Measurements from ENCODE around the gene GRHL1. TPM values are rescaled to one million over a fixed set of nuclear protein-coding genes. Genes with fewer than 3 reads are reported as not detected.

GRHL1 gene
- total and polyA plus RNA-seq, 2 experiments from 2014 or later: 0.32 to 0.45 TPM

DNA sequence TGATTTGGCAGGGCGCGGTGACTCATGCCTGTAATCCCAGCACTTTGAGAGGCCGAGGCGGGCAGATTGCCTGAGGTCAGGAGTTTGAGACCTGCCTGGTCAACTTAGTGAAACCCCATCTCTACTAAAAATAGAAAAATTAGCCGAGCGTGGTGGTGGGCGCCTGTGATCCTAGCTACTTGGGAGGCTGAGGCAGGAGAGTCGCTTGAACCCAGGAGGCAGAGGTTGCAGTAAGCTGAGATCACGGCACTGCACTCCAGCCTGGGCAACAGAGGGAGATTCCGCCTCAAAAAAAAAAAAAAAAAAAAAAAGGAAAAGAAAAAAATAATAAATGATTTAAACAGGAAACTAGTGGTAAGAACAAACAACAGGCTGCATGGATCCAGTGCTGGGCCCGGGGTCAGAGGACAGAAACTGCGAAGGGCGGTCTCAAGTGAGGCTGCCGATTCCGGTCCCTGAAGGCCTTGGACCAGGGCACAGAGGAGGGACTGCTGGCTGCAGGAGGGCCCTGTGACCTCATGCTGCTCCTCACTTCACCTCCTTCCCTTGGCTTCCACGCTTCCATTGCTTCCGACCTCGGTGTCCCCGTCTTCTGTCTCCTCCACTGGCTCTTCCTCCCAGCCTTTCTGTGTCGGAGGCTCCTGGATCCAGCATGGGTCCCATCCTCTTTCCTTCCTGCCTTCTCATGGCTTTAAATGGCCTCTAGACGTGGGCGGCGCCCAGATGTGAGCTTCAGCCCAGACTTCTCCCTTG lies 2.1 kb upstream of the GRHL1 start:
- no peaks in the 10 kb centered on the region for H3K36me3 ChIP-seq (ENCODE audit: low read depth)
- H3K27ac ChIP-seq: no peak overlapping the region
- H3K79me2 ChIP-seq (ENCODE audit: insufficient read depth): no peaks in the 10 kb centered on the region
- H3K9me3 ChIP-seq (ENCODE audit: low read depth): no peaks in the 10 kb centered on the region
- no peaks in the 10 kb centered on the region for H4K20me1 ChIP-seq (ENCODE audit: insufficient read depth)
- 93 to 95% methylated on average over 21 to 23 of the region's 23 CpGs for WGBS, 2 experiments (ENCODE audit: low coverage in 1 of 2, low lambda C conversion rate in 2 of 2, missing lambda C conversion rate in 2 of 2)
- no peak overlapping the region for H3K9ac ChIP-seq
- no peak overlapping the region for H3K4me3 ChIP-seq
- in situ Hi-C loops (cut with MboI): no loop called here
- H3K9me2 ChIP-seq (ENCODE audit: insufficient read depth): no peaks in the 10 kb centered on the region
- H3K27me3 ChIP-seq (replicated peaks; ENCODE audit: insufficient read depth): no peaks in the 10 kb centered on the region
- no peak for TF ChIP-seq EZH2phosphoT487 (IDR thresholded peaks at IDR 0.05; ENCODE audit: insufficient read depth, low read depth)
- no peak for TF ChIP-seq EZH2 (IDR thresholded peaks at IDR 0.05; ENCODE audit: insufficient read depth, poor library complexity, severe bottlenecking)
- no peak overlapping the region for H3K4me2 ChIP-seq (ENCODE audit: unreplicated experiment)
- H3F3A ChIP-seq (ENCODE audit: insufficient read depth): no peaks in the 10 kb centered on the region
- DNase-seq: no peak
- H3K4me1 ChIP-seq (ENCODE audit: insufficient read depth): no peaks in the 10 kb centered on the region
- no peak overlapping the region for H2AFZ ChIP-seq

DNA sequence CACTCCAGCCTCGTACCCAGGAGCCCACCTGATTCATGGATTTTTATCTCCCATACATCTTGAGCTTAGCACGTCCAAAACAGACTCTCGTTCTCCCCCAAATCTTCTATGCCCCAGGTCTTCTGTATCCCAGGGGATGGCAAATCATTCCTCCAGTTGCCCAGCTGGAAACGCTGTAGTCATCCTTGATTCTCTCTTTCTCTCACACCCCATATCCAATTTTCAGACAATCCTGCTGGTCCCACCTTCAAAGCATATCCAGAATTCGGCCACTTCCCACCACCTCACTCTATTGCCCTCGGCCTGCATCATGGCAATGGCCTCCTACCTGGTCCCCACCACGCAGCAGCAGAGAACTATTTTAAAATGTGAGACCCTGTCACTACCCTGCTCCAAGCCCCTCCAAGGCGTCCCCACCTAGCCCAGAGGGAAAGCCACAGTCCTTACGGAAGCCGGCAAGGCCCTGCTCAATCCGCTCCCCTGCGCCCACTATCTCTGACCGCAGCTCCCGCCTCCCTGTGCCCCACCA lies 1.4 kb upstream of the GRHL1 start:
- WGBS, 2 experiments (ENCODE audit: low coverage in 1 of 2, low lambda C conversion rate in 2 of 2, missing lambda C conversion rate in 2 of 2): 93% methylated on average over 14 of the region's 14 CpGs
- no peak overlapping the region for H2AFZ ChIP-seq

DNA sequence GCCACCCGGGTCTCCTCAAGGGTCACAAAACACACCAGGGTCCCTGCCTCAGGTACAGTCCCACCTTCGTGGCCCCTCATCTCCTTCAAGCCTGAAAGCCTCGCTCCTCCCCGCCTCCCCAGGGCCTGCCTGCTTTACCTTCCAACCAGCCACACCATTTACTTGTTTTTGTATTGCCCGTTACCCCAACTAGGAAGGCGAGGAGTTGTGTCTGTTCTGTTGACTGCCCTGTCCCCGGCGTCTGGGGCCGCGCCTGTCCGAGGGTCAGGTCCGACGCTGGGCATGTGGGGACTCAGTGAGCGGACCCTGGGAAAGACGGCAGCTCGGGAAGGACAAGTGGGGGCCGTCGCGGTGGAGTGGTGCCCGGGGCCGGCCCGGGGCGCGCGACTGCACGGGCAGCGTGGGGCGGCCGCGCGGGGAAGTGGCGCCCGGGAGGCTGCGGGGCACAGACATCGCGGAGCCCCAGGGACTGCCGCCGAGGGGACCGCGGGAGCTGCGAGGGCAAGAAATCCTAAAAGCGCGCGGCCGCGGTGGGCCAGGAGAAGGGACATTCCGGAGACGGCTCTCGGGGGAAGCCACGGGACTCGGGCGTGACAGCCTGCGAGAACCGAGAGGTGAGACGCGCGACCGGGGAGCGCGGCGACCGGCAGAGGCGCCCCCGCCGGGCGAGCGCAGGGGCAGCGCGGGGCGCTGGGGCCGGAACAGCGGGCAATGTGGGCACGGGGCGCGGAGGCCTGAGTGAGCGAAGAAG lies 797 bp upstream of the GRHL1 start:
- Histone ChIP-seq H3K9ac (peak overlapping the region; percentile 64), H3K9me3 (ENCODE audit: low read depth) (no peaks in the 10 kb centered on the region), H3K79me2 (ENCODE audit: insufficient read depth) (no peaks in the 10 kb centered on the region), H3K9me2 (ENCODE audit: insufficient read depth) (no peaks in the 10 kb centered on the region), H3K4me2 (ENCODE audit: unreplicated experiment) (peak overlapping the region; percentile 65), H4K20me1 (ENCODE audit: insufficient read depth) (no peaks in the 10 kb centered on the region), H3K4me3 (peak overlapping the region; percentile 78), H3F3A (ENCODE audit: insufficient read depth) (no peaks in the 10 kb centered on the region), H3K4me1 (ENCODE audit: insufficient read depth) (no peaks in the 10 kb centered on the region), H2AFZ (peak overlapping the region; percentile 81), H3K36me3 (ENCODE audit: low read depth) (no peaks in the 10 kb centered on the region), H3K27ac (no peak overlapping the region), H3K27me3 (replicated peaks; ENCODE audit: insufficient read depth) (no peaks in the 10 kb centered on the region)
- TF ChIP-seq EZH2phosphoT487 (IDR thresholded peaks at IDR 0.05; ENCODE audit: insufficient read depth, low read depth) (no peak), EZH2 (IDR thresholded peaks at IDR 0.05; ENCODE audit: insufficient read depth, poor library complexity, severe bottlenecking) (no peak)
- in situ Hi-C loops (cut with MboI): no loop called here
- peak; percentile 62 for DNase-seq
- WGBS, 2 experiments (ENCODE audit: low coverage in 1 of 2, low lambda C conversion rate in 2 of 2, missing lambda C conversion rate in 2 of 2): 17 to 25% methylated on average over 32 to 63 of the region's 76 CpGs

More for the DNA sequence above, 1.4 kb upstream of the GRHL1 start:
- TF ChIP-seq EZH2 (IDR thresholded peaks at IDR 0.05; ENCODE audit: insufficient read depth, poor library complexity, severe bottlenecking) (no peak), EZH2phosphoT487 (IDR thresholded peaks at IDR 0.05; ENCODE audit: insufficient read depth, low read depth) (no peak)
- in situ Hi-C loops (cut with MboI): no loop called here
- H3K36me3 ChIP-seq (ENCODE audit: low read depth): no peaks in the 10 kb centered on the region
- H3K27ac ChIP-seq: no peak overlapping the region
- no peaks in the 10 kb centered on the region for H3K9me3 ChIP-seq (ENCODE audit: low read depth)
- DNase-seq: no peak
- no peak overlapping the region for H3K9ac ChIP-seq
- no peaks in the 10 kb centered on the region for H3K4me1 ChIP-seq (ENCODE audit: insufficient read depth)
- H4K20me1 ChIP-seq (ENCODE audit: insufficient read depth): no peaks in the 10 kb centered on the region
- no peaks in the 10 kb centered on the region for H3K27me3 ChIP-seq (replicated peaks; ENCODE audit: insufficient read depth)
- no peak overlapping the region for H3K4me2 ChIP-seq (ENCODE audit: unreplicated experiment)
- H3F3A ChIP-seq (ENCODE audit: insufficient read depth): no peaks in the 10 kb centered on the region
- no peak overlapping the region for H3K4me3 ChIP-seq
- H3K9me2 ChIP-seq (ENCODE audit: insufficient read depth): no peaks in the 10 kb centered on the region
- H3K79me2 ChIP-seq (ENCODE audit: insufficient read depth): no peaks in the 10 kb centered on the region

DNA sequence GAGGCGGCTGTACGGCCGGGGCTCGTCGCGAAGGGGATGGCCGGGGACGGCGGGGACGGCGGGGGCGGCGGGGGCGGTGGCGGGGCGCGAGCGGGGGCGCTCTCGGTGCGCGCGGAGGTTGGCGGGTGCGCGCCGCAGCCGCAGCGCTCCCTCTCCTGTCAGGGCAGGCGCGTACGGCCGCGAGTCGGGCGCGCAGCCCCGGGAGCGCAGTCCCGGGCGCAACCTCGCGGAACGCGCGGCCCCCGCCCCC lies 296 bp upstream of the GRHL1 start:
- H3K27ac ChIP-seq: no peak overlapping the region
- H4K20me1 ChIP-seq (ENCODE audit: insufficient read depth): no peaks in the 10 kb centered on the region
- in situ Hi-C loops (cut with MboI): no loop called here
- TF ChIP-seq EZH2 (IDR thresholded peaks at IDR 0.05; ENCODE audit: insufficient read depth, poor library complexity, severe bottlenecking) (no peak), EZH2phosphoT487 (IDR thresholded peaks at IDR 0.05; ENCODE audit: insufficient read depth, low read depth) (no peak)
- WGBS, 2 experiments (ENCODE audit: low coverage in 1 of 2, low lambda C conversion rate in 2 of 2, missing lambda C conversion rate in 2 of 2): 0% methylated on average over 2 of the region's 47 CpGs; no CpG with 5 or more reads in 1 of the 2 experiments
- no peaks in the 10 kb centered on the region for H3K9me3 ChIP-seq (ENCODE audit: low read depth)
- H3K27me3 ChIP-seq (replicated peaks; ENCODE audit: insufficient read depth): no peaks in the 10 kb centered on the region
- peak overlapping the region; percentile 65 for H3K4me2 ChIP-seq (ENCODE audit: unreplicated experiment)
- peak overlapping the region; percentile 78 for H3K4me3 ChIP-seq
- no peaks in the 10 kb centered on the region for H3F3A ChIP-seq (ENCODE audit: insufficient read depth)
- H3K9ac ChIP-seq: peak overlapping the region; percentile 64
- H3K36me3 ChIP-seq (ENCODE audit: low read depth): no peaks in the 10 kb centered on the region
- no peaks in the 10 kb centered on the region for H3K4me1 ChIP-seq (ENCODE audit: insufficient read depth)
- peak overlapping the region; percentile 81 for H2AFZ ChIP-seq
- no peak for DNase-seq
- H3K79me2 ChIP-seq (ENCODE audit: insufficient read depth): no peaks in the 10 kb centered on the region
- H3K9me2 ChIP-seq (ENCODE audit: insufficient read depth): no peaks in the 10 kb centered on the region

Measured in GM23248 (cell line).